Measurements from ENCODE around the gene SMARCE1.

Gene SMARCE1

GRCh38 chr17:40647624-40648383 lies at the start of gene SMARCE1:
Gene SMARCE1, minus strand, starts transcription at chr17:40647818. Its CDS starts 2,016 bp downstream, at chr17:40645802.
- DNase-seq = peak; percentile 65

GRCh38 chr17:40697297-40697696 lies 49.7 kb upstream of the SMARCE1 start:
- DNase-seq = no peak

DNA sequence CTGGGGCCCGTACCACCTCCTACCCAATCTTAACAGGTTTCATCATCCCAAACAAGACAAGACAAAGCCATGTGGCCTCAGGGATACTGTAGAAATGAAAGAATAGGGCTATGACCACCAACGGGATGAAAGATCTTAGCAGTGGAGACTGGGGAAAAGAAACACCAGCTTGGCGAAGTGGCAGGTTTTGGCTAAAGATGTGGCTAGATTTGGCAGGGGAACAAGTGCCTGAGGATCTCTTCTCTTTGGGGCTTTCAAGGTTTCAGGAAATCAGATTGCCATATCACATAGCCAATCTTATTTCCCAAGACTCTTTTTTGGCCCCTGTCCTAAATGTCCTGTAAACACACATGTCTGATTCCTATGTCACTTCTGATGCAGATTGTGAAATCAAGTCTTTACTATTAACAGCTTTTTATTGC lies 49.0 kb upstream of the SMARCE1 start:
- no peak for DNase-seq

- DNase-seq = no peak
Measured at GRCh38 chr17:40695874-40696472, 48.4 kb upstream of the SMARCE1 start.

GRCh38 chr17:40694584-40694983 lies 47.0 kb upstream of the SMARCE1 start:
- DNase-seq = no peak

DNA sequence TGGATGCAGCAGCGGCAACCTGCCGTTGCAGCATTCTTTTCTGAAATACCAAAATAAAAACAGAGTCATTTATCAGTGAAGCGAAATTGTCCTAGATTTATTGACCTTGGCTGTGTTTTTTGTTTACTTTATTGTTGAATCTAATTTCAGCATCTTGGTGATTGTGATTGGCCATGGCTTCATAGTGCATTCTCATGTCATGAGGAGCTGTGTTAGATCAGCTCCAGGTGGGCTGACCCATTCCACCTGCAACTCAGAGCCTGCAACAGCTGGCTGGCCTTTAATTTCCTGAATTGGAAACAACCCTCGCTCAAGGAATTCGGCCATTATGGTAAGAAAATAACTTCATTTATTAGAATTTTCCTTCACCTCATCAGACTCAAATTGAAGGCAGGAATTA lies 39.5 kb upstream of the SMARCE1 start:
- DNase-seq = no peak

DNA sequence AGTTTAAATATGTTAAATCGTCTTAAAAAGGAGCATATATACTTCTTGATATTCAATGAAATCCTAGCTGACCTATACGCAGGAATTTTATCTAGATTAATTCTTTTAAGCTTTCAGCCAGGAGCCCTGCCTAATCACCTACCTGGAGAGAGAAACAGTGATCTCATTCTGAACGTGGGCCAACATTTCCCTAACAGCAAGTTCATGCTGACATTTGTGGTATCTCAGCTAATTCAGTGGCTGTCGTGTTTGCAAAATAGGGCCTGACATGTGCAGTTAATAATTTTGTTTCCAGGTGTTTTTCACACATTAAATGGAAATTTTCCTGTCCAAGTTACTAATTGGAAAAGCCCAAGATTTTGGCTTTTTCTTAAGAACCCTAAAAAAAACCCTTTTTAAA lies 38.6 kb upstream of the SMARCE1 start:
- no peak for DNase-seq

GRCh38 chr17:40680998-40681397 lies 33.4 kb upstream of the SMARCE1 start:
- DNase-seq = no peak

GRCh38 chr17:40679523-40679907 lies 31.9 kb upstream of the SMARCE1 start:
- no peak for DNase-seq

DNA sequence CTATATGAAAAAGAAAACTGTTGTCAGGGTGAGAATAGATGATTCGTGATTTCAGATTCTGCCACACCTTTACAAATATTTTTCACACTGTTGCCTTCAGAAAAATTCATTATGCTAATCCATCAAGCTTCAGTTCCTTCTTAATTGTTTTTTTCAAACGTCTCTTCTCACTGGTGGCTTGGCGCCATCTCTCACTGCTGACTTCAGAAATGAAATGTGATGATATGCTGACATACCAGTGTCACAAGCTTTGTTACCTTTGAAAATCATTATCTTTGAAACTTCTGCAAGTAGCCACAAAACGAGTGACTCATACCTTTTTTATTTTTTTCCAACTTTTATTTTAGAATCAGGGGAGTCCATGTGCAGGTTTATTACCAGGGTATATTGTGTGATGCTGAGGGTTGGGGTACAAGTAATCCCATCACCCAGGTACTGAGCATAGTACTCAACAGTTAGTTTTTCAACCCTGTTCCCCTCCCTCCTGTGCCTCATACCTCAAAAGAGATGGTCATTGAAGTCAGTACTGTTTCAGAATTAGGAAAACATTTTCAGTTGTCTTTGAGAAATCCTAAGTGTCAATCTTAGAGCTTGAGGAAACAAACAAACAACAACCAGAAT lies 31.4 kb upstream of the SMARCE1 start:
- DNase-seq = no peak

DNA sequence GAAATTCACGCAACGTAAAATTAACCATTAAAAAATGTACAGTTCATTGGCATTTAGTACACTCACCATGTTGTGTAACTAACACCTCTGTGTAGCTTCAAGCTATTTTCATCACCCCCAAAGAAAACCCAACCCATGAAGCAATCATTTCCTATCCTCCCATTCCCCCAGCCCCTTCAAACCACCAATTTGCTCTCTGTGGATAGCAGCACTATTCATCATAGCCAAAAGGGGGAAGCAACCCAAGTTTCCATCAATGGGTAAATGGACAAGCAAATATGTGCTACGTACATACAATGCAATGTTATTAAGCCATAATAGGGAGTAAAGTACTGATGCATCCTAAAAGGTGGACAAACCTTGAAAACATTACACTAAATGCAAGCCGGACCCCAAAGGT lies 28.3 kb upstream of the SMARCE1 start:
- DNase-seq = no peak

- DNase-seq = no peak
Measured at GRCh38 chr17:40672654-40673053, 25.0 kb upstream of the SMARCE1 start.

DNA sequence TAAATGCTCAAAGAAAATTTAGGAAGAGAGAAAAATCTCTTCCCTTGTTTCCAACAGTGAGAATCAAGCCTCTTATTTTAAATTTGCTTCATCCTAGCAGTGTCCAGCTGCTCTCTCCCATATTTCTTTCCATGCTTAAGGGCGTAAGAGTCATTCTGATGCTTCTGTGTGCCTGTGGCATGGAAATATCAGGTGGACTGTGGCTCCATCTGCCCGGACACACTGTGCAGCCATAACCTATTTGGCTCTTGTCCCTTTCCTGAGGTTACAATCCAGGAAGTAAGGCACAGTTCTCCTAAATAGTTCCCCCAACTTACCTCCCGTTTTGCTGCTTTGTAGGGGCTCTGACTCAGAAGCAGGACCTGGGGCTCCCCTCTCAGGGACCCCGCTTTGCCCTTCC lies 23.7 kb upstream of the SMARCE1 start:
- DNase-seq = no peak

DNA sequence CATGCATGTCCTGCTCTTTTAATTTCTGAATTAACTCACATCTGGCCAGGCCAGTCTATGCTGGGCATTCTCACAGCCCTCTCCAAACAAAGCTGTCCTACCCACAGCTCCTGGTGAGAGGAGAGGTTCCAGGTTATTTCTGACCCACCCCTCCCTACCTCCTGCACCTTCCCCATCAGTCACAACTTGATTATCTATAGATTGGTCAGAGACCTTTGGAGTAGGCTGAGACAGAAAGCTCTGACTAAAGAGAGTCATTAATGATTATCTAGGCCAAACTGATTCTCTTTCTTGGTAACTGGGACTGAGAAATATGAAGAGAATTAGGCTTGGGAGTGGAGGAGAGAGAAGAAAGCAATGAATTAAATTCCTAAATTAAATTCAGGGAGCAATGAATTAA lies 18.7 kb upstream of the SMARCE1 start:
- DNase-seq = no peak

DNA sequence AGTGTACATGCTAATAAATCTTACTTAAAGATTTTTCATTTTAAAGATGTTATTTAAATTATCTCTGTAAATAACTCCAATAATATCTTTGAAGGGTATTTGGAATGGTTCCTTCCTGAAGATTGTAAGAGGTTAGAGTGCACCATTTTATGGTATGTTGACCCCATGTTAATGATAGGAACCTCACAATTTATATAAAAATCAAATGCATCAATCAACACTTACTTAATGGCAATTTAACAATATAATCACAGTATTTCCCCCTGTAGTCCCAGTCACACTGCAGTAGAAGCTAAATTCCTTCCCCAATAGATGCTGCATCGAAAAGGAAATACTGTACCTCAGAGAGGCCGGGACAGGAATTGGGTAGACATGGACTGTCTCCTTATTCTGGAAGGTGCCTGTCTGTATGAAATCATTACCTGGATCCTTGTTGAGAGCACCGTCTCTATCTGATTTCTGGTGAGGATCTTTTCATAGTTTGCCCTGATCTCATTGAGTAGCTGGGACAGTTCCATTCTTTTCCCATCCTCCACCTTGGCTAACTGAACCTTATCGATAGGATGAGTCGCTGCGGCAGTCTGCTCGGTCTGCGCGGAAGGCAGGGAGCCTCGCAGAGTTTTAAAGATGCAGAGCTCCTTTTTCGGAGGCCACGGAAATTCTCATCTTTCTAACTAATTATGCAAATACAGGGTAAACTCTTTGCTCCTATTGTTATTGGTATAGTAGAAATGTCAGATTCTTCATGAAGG lies 17.1 kb upstream of the SMARCE1 start, which contains the start of gene KRT222:
KRT222 (minus strand) TSS at position 596 of the 752 bp plus-strand sequence; CDS start at position 518, 78 bp downstream.
- no peak for DNase-seq

GRCh38 chr17:40663252-40663651 lies 15.6 kb upstream of the SMARCE1 start:
- DNase-seq = no peak

DNA sequence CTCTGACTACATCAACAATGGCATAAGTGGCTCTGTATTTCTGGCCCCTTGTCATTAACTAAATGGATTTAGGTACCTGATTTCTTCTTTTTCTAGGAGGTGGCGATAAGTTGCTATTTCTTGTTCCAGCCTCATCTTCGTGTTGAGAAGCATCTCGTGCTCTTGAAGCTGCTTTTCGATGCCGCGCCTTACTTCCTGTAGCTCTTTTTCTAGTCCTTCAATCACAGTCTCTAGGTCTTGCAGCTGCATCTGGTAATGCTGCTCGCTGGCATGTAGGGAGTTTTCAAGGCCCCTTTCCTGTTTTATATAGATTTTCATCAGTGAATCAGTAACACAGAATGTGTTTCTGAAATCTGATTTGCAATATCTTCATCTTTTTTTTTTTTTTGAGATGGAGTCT lies 12.3 kb upstream of the SMARCE1 start:
- DNase-seq = no peak

DNA sequence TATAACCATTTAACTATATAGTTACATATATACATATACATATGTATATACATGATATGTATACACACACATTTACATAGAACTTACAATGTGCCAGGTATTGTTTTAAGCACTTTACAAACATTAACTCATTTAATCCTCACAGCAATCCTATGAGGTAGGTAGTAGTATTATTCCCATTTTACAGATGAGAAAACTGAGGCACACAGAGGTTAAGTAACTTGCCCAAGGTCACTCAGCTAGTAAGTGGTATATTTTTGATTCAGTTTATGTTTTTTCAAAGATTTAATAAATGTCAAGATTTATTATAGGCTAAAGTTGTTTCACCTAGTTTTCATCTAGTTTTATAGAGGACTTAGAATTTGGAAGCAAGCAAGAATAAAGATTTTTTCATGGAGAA lies 10.8 kb upstream of the SMARCE1 start:
- no peak for DNase-seq

- DNase-seq = no peak
Measured at GRCh38 chr17:40651939-40652338, 4.3 kb upstream of the SMARCE1 start.

DNA sequence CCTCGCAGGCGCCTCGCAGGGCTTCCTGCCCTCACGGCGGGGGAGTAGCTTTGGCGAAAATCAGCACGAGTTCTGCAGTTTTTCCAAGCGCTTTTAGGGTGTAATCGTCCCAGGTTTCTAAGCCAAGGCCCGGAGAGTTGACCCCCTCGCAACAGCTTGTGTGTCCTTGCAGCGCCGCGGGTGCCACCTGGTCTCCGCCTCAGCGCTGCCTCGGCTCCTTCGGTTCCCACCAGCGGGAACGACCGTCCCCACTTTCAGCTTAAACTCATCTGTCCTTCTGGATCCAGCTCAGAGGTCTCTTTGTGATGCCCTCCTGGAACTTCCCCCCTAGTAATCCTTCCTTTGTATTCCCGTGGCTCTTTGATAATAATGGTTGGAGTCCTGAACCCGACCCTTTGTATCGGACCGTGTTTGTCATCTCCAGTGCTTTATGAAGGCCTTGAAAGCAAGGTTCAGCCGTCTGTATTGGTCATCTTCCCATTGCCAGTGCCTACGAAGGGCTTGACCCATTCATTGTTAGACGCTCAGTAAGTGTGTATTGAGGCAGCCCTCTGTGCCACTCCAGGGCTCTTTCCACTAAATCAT lies 858 bp upstream of the SMARCE1 start:
- DNase-seq = no peak

DNA sequence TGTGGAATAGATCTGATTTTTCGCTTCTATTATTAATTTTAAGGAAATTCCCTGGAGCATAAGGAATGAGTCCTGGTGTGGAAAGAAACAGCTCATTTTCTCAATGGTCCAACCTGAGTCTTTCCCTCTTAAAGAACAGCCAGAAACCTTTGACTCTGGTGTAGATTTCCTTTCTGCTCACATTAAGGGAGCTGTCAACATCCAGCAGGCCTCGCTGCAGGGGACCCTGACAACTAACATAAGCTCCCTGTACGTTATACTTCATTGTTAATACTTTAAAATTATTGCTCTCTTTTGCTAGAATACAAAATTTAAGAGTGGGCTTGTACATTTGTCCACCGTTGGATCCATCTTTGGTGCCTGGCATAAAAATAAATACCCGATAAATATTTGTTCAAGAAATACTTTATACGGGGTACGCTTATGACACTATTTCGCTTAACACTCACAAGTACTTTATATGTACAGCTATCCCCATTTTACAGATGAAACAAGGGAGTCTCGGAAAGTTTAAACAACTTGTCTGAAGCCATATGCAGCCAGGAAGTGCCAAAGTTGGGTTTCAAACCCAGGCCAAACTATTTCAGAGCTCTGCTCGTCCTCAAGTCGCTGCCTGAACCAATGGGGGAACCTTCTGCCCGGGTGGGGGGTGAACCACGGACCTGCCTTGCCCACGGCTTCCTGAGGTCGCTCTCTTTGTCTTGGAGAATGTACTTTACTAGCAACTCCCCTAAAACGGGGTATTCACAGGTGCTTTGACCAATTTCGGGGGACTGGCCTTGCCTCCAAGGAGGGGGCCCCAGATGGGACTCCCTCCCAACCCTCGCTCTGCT lies 611 bp downstream of the SMARCE1 start:
- no peak for DNase-seq

DNA sequence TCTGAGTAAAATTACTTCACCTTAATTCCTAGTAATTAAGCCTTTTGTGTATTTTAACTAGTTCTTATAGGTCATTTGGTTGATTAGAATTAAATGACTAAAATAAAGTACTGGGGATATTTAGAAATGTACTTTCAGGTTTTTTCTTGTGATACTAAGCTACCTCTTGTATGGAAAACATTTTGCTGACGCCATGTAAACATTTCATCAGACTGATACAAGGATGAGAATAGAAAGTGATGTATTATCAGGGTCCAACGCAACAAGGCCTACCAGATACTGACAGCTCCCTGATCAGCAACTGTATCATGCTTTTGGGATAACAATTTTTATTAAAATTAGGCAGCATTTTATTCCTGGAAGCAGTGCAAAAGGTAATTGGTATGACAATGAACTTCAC lies 1.7 kb downstream of the SMARCE1 start:
- no peak for DNase-seq
